ENCODE measurements around the gene PTPA. TPM values are rescaled to one million over a fixed set of nuclear protein-coding genes. Genes with fewer than 3 reads are reported as not detected.
"Not testable (repeated sequence)": the region's sequence is repeated elsewhere in the genome, so short reads cannot be mapped to it uniquely, and the experiment has no call there.

PTPA gene
- total RNA-seq, 1 donor from 2014 or later = 57.9 TPM

DNA sequence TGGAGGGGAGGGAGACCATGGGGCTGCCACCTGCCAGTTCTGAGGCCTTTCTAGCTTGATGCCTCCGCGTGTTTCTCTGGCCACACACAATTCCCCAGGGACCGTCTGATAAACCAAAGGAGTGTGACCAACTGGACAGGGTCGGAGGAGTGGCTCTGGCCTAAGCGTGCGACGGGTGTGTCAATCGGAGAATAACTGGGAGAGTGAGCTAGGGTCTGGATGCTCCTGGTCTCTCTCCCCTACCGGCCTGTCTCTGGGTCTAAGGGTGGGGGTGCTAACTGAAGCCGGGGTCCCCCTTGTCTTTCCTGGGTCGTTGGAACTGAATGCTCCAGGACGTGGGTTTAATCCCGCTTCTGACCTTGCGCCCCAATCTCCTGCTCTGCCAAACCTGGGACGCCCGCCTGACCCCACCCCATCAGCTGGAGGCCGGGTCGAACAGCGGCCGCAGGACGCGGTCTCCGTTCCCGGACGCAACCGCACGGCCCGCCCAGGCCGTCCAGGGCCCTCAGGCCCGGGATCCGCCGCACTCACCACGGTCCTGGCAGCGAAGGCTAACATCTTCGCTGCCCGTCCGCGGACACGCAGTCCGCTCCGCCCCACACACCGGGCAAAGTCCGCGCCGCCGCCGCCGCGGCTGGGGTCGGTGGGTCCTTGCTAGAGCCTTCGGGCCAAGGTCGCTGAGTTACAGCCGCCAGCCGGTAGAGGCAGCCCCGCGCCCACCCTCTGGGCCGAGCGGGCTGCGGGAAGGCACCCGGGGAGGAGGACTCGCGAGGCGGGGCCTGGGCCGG is 1.1 kb upstream of the PTPA start:
- DNase-seq = no peak

DNA sequence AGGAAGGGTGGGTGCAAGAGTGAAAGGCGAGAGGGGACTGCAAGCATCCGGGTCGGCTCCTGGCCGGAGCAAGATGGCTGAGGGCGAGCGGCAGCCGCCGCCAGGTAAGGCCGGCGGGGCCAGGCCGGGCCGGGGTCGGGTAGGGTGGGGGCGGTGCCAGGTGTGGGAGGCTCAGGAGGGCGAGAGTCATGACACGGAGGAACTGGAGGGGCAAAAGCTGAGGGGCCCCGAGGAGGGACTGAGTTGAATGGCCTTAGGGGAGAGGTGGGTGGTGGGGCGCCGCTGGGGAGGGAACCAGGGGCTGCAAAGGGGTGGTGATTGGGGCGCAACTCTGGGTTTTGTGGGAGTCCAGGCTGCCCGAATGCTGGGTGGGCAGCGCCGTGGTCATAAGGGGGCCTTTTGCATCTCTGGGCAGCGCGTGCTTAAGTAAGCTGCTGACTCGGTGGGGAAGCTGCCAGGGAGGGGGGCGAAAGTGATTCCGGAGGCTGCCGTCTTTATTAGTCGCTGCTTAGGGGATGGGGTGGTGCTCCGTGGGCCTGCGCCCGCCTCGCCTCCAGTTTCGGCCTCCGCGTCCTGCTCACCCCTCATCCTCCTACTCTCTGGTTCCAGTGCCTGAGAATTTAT is 425 bp downstream of the PTPA start:
- no peak for DNase-seq

DNA sequence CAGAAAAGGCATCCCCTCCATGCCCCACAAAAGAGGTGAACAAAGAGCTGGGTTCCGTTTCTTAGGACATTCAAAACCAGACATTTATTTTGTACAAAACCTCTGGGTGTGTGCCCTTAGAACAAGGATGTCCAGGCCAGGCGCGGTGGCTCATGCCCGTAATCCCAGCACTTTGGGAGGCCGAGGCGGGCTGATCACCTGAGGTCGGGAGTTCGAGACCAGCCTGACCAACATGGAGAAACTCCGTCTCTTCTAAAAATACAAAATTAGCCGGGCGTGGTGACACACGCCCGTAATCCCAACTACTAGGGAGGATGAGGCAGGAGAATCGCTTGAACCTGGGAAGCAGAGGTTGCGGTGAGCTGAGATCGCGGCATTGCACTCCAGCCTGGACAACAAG is 1.3 kb downstream of the PTPA start:
- not testable (repeated sequence) for DNase-seq

DNA sequence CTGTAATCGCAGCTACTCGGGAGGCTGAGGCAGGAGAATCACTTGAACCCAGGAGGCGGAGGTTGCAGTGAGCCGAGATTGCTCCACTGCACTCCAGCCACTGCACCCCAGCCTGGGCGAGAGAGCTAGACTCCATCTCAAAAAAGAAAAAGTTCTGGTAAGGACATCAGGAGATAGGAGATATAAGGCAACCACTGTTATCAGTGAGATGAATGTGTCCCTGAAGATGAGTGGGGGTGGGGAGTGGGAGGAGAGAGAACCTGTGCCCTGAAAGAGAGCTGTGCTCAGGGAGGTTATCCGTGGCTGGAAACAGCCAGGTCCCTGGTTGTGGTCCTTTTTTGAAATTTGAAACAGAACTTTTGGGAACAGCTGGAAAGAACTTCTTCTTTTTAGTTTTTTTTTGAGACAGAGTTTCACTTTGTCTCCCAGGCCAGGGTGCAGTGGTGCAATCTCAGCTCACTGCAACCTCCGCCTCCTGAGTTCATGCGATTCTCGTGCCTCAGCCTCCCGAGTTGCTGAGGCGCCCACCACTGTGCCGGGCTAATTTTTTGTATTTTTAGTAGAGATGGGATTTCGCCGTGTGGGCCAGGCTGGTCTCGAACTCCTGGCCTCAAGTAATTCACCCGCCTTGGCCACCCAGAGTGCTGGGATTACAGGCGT is 2.6 kb downstream of the PTPA start:
- no peak for DNase-seq

DNA sequence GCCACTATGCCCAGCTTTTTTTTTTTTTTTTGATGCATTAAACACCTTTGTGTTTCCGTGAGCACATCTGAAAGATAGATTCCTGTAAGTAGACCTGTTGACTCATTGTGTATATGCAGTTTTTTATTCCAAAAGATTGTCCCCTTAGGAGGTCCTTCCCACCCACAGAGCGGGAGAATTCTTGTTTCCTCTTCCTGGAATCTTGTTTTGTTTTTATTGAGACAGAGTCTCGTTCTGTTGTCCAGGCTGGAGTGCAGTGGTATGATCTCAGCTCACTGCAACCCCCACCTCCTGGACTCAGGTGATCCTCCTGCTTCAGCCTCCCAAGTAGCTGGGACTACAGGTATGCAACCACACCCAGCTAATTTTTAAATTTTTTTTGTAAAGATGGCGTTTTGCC is 7.6 kb downstream of the PTPA start:
- DNase-seq = no peak

GRCh38 chr9:129121483-129121882 is 10.3 kb downstream of the PTPA start:
- DNase-seq = no peak

DNA sequence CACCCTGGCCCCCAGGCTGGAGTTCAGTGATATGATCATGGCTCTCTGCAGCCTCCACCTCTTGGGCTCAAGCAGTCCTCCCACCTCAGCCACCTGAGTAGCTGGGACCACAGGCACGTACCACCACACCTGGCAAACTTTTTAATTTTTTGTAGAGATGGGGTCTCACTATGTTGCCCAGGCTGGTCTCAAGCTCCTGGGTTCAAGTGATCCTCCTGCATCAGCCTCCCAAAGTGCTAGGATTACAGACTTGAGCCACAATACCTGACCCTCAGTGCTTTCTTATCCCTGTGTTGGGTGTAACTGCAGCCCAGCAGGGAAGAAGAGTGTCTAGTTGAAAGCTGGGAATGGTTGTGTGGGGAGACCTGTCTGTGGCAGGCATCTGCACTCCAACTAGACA is 10.9 kb downstream of the PTPA start:
- no peak for DNase-seq

DNA sequence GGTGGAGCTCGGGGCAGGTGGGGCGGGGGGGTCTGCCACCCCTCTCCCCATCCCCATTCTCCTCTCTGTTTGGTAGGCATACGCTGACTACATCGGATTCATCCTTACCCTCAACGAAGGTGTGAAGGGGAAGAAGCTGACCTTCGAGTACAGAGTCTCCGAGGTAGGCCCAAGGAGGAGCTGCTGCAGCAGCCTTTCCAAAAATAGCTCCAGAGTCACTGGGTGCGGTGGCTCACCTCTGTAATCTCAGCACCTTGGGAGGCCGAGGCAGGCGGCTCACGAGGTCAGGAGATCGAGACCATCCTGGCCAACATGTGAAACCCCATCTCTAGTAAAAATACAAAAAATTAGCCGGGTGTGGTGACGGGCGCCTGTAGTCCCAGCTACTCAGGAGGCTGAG is 11.8 kb downstream of the PTPA start:
- DNase-seq = not testable (repeated sequence)

DNA sequence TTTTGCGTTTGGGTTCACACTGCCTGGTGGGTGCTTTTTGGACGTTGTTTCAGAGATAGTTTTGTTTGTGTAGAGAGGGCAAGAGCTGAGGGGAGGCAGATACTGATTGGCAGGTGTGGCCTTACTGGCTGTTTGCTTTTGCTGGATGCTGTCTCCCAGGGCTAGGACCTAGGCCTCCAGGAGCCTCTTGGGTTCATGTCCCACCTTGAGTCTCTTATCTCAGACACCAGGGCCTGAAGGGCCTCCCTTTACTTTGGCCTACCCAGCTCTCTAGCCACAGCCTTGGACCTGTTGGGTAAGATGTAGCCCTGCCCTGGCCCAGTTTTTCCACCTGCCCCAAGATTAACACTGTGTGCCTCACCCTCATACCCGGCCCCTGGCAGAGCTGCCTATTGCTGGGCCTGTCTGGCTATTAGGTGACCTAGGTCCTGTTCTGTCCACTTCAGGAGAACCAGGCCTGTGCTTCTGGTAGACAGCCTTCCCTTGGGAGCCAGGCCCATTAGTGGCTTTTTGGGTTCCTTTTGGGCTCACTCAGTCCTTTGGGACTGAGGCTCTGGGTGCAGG is 13.4 kb downstream of the PTPA start:
- DNase-seq = no peak

GRCh38 chr9:129125478-129125877 is 14.3 kb downstream of the PTPA start:
- DNase-seq = no peak

DNA sequence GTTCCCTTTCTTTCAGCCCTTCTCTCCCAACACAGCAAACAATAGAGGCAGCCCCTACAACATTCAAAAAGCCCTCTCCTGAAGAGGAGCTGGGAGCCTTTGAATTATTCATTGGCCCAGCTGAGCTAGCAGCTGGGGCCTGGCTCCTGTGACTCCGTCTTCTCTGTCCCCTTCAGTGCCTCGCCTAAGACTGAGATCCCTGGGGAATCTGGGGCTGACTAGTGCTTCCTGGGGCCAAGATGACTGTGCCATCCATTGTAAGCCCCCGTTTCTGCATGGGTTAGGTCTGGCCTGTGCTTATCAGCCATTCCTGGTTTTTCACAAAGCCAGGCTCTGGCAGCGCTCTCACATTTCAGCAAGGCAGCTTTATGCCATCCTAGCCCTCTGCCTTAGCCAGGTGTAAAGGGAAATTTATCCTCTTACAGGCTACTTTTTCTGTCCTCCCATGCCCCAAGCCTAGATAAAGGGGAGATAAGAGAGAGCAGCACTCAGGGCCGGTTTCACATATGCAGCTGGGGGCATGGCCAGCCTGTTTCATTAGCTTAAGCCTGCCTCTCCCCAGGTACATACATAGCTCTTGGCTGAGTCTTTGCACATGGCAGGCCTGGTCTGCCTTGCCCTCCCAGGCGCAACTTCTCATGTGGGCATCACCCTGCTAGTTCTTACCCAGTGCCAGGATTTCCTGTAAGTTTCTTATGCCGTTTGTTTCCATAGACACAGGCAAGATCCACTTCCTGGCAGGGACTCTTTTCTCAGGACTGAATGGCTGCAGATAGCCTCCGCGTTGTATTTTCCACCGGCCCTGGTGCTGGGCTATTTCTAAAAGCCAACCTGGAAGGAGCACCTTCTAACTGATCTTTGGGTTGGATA is 15.8 kb downstream of the PTPA start:
- DNase-seq = no peak

DNA sequence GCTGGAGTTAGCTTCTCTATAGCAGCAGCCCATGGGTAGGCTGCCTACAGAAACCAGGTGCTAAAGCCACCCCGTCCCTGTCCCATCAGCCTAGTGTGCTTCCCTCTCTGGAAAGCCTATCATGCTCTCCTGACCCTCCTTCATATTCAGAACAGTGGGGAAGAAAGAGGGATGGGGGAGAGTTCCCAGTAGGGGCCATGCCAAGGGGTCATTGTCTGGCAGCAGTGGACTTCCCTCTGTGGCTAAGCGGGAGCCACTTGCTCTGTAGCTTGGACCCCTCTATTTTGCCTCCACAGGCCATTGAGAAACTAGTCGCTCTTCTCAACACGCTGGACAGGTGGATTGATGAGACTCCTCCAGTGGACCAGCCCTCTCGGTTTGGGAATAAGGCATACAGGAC is 17.5 kb downstream of the PTPA start:
- no peak for DNase-seq

- not testable (repeated sequence) for DNase-seq
Measured at GRCh38 chr9:129130271-129130670, 19.1 kb downstream of the PTPA start.

DNA sequence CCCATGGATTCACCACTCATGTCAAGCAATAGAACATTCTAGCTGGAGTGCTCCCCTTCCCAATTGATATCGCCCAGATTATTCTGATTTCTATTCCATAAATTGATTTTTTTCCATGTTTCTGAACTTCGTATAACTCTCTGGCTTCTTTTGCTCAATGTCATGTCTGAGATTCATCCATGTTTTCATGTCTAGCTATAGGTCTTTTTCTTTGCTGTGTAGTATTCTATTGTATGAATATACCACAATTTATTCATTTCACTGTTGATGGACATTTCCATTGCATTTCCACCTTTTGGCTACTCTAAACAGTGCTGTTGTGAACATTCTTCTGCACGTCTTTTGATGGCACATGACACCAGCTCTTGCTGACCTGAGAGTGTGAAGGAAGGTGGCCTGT is 19.6 kb downstream of the PTPA start:
- no peak for DNase-seq

DNA sequence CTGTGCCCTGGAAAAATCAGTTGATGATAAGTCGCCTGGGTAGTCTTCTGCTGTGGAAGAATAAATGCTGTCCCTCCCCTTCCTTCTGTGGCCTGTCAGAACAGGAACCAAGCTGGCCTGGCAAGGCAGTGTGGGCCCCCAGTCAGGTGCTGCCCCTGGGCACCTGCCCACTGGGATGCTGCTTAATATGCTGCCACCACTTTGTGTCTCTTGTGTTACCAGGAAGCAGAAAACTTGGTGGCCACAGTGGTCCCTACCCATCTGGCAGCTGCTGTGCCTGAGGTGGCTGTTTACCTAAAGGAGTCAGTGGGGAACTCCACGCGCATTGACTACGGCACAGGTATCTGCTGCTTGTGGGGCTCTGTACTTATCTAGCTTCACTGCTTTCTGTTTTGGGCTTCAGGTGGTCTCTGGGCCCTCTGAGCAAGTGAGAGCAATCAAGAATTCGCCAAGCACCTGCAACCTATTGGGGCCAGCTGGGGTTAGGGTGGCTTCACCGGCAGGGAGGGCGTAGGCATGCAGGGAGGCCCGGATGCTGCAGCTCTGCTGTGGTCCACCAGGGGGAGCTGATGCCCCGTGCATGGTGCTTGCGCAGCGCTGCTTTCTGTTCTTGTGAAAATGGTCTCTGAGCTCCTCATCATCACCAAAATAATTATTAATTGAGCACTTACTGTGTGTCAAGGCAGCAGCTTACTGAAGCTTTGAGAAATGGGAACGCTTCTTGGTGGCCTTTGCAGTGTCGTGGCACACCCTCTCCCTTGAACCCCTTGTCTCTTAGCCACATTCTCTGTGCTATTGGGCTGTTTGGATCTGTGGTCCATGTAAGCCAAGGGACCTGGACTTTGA is 20.3 kb downstream of the PTPA start:
- DNase-seq = peak; percentile 41

- DNase-seq = no peak
Measured at GRCh38 chr9:129133082-129133481, 21.9 kb downstream of the PTPA start.

DNA sequence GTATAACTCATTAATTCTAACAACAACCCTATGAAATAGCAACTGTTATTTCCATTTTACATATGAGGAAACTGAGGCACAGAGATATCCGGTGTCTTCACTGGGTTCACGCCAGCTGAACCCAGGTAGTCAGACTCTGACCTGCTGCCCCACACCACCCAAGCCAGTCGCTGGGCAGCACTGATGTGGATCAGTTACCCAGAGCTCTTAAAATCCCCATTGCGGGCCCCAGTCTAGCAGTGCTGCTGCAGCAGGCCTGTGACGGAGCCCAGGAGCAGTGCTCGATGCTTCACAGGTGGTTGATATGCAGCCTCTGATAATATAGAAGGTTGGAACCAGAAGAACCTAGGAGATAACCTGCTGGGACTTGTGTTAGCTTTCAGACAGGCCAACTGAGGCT is 24.3 kb downstream of the PTPA start:
- DNase-seq = no peak

- DNase-seq = no peak
Measured at GRCh38 chr9:129136446-129137035, 25.3 kb downstream of the PTPA start.

- DNase-seq = no peak
Measured at GRCh38 chr9:129137292-129138143, 26.3 kb downstream of the PTPA start.

DNA sequence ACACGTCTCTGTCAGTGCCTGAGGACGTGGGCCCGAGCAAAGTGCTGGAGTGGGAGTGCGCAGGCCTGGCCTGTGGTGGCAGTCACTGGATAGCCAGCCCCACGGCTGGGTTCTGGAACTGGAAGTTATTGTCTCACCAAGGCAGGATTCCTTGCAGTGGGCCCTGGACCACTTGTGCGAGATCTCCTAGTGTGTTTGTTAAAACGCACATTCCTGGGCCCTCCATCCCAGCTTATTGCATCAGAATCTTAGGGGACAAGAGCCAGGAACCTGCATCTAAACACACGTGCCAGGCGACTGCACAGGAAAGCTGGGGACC is 26.9 kb downstream of the PTPA start:
- DNase-seq = no peak
